GM19372 (cell line): ENCODE results near the gene SLC38A3.

Experiments
- ATAC-seq: cut with Tn5 transposase; IDR thresholded peaks from one replicate; pipeline ENCODE4 v1.9.1; 2021; ENCODE audit warnings: mild to moderate bottlenecking, low read depth, moderate library complexity; ENCODE audit not compliant: unreplicated experiment

Gene SLC38A3

DNA sequence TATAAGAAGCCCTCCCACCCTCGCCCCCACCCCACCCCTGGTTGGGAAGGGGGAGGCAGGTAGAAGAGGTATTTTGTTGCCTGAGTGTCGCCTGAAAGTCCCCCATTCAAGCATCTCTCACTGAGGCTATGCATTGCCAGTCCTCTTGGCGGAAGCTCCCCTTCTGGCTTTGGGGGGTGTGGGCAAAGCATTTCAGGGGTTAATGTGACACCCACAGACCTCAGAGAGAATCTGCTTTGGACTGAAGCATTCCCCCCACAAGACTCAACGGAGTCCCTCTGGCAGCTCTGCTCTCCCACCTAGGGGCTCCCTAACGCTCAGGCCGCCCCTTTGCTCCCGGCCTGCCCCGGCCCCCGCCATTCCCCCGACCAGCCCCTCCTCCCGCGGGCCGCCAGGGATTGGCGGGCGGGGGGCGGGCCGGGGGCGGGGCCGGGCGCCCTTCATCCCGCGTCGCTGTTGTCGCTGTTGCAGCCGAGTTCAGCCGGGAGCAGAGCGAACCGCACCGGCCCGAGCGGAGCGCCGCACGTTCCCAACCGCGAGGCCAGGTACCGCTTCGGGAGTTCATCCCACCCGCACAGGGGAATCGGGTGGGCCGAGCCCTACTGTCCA, at the start of gene SLC38A3:
SLC38A3 (plus strand) TSS at position 468 of the 609 bp plus-strand sequence. CDS start 8,929 bp downstream, outside the sequence.
- ATAC-seq: no peak

DNA sequence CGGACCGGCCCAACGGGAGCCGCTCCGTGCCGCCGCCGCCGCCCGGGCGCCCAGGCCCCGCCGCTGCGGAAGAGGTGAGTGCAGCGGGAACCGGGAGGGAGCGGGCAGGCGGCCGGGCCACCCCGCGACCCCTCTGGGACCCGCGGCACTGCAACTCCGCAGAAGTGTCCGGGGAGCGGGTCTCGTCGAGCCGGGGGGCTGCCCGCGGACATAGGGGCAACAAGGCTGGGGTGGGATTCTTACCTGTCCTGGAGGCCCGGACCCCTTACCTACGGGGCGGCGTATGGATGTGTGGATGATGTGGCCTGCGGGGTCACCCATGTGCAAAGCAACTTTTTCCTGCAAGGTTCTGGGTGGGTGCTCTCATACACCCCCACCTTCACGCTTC, 49.6 kb upstream of the SLC38A3 start:
- ATAC-seq: peak; percentile 9

GRCh38 chr3:50155891-50156290, 49.2 kb upstream of the SLC38A3 start:
- ATAC-seq: no peak

DNA sequence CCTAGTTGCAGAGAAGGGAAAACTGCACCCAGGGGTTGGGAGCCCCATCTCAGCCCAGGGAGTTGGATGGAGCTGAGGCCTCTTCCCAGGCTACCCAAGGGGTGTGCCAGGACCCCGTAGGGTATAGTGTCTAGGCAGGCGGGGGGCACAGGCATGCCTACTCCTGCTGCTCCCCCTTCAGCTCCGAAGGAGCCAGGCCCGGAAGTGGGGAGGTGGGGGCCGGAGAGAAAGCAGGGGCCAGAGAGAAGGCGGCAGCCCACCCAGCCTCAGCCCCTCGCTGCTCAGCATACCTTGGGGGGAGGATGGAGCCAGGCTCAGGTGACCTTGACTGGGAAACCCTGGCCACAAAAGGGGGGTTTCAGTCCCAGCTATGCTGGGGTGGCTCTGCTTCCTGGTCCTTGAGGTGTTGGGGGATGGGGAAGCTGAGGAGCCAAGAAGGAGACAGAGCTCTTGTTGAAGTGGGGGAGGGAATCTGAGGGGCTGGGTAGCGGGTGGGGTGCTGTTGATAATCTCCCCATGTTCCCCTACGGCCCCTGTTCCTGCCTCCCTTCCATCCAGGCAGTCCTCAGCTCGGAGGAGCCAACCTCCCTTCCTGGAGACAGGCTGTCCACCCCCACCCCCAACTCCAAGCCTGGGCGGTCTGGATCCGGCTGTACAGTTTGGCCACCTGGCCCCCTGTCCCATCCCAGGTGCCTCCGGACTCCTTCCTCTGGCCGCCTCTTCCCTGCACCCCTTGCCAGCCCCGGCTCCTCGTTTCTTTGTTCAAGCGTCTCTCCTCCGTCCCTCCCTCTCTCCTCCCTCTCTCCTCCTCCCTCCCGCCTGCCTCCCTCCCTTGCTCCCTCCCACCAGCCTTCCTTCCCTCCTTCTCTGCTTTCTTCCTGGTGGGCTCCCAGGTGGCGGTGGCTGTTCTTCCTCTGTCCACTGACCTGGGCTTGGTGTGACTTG, 48.2 kb upstream of the SLC38A3 start:
- ATAC-seq: no peak

- ATAC-seq: no peak
Measured at GRCh38 chr3:50157827-50158529, 47.1 kb upstream of the SLC38A3 start.

GRCh38 chr3:50158530-50159146, 46.4 kb upstream of the SLC38A3 start:
- no peak for ATAC-seq

DNA sequence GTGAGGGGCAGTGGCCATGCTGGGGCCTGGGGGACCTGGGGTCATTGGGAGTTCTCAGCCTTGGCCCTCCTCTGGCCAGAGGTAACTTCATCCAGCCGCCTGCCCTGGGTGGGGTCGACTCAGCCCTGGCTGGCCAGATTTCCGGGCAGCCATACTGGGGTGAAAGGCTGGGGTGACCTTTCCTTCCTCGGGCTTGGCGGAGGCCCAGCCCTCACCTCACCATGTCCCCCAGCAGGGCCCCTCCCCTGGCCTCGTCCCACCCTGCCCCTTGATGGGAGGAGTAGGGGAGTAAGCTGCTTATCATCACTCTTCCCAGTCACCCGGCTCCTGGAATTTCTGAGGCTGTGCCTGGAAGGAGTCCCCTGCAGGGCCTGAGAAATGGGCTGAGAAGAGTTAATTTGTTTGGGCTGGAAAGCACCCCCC, 44.5 kb upstream of the SLC38A3 start:
- ATAC-seq: no peak

- no peak for ATAC-seq
Measured at GRCh38 chr3:50161320-50161719, 43.8 kb upstream of the SLC38A3 start.

DNA sequence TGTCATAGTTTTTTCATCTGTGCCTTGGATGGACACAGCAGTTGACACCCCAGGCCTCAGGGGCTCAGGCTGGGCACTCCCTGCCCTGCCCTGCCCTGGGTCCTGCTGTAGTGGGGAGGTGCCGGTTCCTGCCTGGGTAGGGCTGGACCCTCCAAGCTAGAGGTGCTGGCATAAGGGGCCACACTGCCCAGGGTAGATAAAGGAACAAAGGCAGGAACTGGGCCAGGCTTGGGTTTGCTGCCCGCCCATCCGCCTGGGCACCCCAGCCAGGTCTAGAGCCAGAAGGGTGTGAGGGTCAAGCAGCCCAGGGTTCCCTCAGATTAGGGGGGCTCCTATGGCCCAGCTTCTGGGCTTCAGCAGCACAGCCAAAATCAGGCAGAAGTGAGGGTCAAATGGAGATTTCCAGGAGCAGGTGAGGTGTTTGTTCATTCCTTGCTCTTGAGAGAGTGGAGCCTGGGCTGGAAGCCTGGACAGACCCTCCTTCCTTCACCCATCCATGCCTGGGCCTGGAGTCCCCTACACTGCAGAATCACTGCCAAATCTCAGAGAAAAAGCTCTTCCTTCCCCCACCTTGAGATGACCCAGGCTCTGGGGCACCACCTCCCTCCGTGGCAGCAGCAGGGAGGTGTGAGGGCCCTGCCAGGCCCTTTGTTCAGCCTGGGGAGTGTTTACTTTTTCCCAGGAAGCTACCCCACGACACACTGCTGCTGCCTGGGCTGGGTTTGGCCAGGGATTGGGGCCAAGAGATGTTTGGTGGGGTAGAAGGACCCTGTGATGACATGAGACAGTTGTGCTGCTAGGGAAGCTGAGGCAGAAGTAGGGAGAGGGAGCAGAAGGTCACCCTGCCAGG, 42.8 kb upstream of the SLC38A3 start:
- ATAC-seq: no peak

- ATAC-seq: no peak
Measured at GRCh38 chr3:50163572-50164455, 41.3 kb upstream of the SLC38A3 start.

GRCh38 chr3:50164481-50164880, 40.6 kb upstream of the SLC38A3 start:
- no peak for ATAC-seq

- ATAC-seq: no peak
Measured at GRCh38 chr3:50164984-50165909, 39.8 kb upstream of the SLC38A3 start.

DNA sequence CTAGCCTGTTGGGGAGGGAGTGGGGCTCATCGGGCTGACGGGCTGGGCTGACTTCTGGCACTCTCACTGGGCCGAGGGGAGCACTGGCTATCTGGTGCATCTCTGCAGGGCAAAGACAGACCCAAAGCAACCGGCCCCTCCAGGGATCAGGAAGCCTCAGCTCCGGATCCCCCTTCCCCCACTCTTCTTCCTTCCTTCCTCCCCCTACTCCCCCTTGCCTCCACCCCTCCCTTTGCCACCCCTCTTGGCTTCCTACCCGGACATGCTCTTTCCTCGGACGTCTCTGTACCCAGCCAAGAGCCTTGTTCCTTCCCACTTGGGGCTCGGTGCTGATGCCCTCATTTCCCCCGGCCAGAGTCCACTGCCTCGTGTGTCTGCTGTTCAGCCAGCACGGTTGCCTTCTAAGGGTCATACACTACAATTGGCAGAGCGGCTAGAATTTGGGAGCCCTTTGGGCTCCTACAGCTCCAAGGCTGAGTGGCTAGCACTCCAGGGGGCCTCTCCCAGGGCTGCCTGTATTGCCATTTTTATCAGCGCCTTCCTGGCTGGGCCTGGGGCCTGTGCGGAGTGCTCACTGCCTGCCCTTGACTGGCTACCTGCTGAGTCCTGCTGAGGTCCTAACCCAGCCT, 39.0 kb upstream of the SLC38A3 start:
- no peak for ATAC-seq

GRCh38 chr3:50166620-50167019, 38.5 kb upstream of the SLC38A3 start:
- ATAC-seq: no peak

- no peak for ATAC-seq
Measured at GRCh38 chr3:50167069-50167840, 37.8 kb upstream of the SLC38A3 start.

DNA sequence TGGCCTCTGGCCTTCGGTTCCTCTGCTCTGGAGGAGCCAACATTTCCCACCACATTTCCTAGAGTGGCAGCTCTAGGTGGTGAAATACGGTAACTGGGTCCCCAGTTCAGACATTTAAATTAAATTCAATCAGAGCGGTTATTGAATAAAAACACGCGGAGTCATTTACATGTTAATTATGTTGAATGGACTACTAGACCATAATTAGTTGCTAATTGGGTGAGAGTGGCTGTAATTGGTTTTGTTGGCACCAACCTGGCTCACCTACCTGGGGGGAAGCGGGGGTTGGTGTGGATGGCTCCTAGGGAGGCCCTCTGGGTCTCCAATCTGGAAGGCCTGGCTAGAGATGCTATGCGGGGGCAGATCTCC, 37.2 kb upstream of the SLC38A3 start:
- ATAC-seq: no peak

- ATAC-seq: no peak
Measured at GRCh38 chr3:50168388-50168787, 36.7 kb upstream of the SLC38A3 start.
